GM19193 (cell line): ENCODE measurements around the gene SKIC8.

Experiments
- POLR2A ChIP-seq: IDR thresholded peaks from 4 replicates; pipeline ENCODE4 v1.6.1; 2011; ENCODE audit not compliant: insufficient read depth, insufficient read length; ENCODE audit errors: extremely low read depth

The SKIC8 gene

GRCh38 chr15:78327466-78327865 is 28.1 kb upstream of the SKIC8 start:
- no peak for TF ChIP-seq POLR2A

DNA sequence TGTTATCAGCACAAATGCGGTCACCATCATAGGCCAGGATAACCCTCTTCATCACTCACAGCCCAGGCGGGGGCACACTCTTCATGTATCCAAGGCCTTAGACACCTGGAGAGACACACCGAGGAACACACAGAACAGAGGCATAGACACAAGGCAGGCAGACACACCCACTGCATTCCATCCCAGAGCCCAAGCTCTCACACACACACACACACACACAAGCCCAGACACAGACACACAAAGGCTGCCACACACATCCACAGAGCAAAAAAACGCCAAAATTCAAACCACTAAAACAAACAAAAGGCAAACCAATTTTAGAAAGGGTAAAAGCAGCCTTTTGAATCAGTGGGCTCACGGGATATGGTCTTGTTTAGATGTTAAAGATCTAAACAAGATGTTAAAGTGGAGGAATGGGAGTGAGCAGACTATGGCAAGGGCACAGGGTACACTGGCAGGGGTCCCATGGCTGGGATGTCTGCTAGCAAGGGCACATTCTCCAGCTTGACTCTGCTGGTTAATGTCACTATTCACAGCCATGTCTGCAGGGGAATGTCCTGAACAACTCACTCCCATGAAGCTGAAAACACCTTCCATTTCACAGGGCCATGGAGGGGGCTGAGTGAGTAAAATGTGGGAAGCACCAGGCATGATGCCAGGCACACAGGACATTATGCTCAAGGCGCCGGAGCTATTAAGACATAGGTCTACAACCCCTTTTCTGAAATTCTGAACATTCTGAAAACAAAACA is 25.9 kb upstream of the SKIC8 start:
- TF ChIP-seq POLR2A, result no peak

DNA sequence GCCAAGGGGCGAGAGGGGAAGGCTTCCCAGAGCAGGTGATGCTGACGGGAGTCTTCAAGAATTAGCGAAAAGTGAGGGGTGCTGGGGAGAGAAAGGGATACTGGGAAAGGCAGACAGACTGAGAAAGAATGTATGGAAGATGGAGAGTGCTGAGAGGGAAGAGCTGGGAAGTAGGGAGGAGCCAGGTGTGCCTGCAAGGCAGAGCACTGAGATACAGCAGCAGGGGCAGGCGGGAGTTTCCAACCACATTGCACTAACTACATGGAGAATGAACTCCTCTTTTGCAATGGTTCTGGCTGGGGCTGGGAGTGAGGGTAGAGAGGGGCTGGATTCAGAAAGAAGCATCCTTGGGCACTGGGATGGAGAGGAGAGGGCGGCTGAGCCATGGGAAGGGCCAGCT is 24.7 kb upstream of the SKIC8 start:
- no peak for TF ChIP-seq POLR2A

GRCh38 chr15:78323693-78324092 is 24.3 kb upstream of the SKIC8 start:
- TF ChIP-seq POLR2A, result no peak

DNA sequence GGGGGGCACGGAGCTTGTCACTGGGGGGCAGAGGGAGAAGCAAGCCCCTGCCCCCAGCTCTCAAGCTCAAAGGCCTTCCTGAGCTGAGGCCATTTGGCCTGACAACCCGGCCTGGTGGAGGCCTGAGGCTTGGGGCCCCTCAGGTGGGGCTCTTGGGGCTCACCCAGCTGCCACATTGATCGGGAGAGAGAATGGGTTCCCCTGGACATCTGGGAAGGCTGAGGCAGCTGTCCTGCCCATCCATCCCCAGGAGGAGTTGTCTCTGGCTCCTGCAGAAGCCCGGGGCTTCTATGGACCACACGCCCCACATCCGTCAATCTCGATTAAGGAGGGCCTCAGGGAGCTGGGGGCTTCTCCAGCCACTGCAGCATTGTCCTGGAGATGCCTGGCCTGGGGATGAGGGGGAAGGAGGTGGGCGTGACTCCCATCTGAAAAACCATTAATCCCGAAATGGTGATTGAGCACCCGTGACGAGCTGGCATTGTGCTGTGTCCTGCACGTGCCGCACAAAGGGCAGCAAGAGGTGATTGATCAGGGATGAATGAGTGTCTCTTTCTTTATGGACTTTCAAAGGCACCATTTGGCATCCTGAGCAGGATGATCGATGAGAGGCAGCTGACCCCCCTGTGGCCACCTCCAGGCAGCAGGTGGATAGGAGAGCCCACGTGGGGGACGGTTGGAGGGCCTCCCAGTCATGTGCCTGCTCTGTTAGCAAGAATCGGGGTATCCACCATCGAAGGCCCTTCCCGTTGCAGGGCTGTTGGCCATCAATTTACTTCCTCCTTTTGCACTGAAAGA is 23.5 kb upstream of the SKIC8 start:
- no peak for TF ChIP-seq POLR2A

GRCh38 chr15:78322243-78322642 is 22.8 kb upstream of the SKIC8 start:
- TF ChIP-seq POLR2A, result no peak

DNA sequence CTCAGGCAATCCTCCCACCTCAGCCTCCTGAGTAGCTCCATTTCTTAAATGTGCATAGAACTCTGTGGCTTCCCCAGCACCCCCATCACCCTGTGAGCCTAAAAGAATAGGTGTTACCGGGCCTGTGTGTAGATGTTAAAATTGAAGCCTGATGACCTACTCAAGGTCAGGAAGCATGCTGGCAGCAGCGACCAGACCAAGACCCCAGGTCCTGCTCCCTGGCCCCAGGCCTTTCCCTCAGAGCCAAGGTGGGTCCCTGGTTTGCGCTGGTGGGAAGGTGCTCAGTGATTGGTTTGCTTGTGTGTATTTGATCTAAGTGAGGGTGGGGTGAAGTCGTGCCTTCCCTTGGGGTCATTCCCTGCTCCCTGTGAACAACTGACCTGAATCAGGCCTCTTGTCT is 22.4 kb upstream of the SKIC8 start:
- no peak for TF ChIP-seq POLR2A

- no peak for TF ChIP-seq POLR2A
These were observed 21.7 kb upstream of the SKIC8 start for GRCh38 chr15:78321041-78321570.

DNA sequence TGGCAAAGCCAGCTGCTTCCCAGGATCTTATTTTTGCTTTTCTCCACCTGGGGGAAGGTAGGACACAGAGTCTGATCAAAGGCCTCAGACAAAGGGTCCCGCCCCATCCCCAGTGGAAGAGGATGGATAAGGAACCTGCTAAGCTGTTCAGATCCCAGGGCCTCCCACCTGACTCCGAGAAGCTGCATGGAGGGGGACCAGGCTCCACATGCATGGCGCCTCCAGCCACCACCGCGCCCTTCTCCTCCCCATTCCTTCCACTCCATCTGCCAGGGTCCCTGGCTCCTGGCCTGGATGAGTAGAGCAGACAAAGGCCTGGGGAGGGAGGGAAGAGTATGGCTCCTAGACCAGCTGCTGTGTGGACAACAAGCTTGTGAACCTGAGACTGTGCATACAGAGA is 20.8 kb upstream of the SKIC8 start:
- TF ChIP-seq POLR2A, result no peak

DNA sequence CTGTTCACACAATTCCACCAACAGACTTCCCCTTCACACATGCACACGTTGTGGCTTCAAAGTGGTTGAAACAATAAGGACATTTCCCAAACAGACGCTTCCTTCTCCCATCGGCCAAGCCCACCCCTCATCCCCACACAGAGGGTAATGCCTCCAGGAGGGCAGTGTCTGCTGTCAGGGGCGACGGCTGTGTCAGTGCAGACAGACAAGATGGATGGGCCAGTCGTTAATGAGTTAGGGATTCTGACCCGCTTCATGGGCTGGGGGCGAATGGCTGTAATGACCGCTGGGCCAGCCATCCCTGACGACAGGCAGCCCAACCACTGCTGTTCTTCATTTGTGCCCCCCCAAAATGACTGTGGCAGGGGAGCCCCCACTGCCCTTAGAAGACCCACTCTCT is 20.2 kb upstream of the SKIC8 start:
- no peak for TF ChIP-seq POLR2A

DNA sequence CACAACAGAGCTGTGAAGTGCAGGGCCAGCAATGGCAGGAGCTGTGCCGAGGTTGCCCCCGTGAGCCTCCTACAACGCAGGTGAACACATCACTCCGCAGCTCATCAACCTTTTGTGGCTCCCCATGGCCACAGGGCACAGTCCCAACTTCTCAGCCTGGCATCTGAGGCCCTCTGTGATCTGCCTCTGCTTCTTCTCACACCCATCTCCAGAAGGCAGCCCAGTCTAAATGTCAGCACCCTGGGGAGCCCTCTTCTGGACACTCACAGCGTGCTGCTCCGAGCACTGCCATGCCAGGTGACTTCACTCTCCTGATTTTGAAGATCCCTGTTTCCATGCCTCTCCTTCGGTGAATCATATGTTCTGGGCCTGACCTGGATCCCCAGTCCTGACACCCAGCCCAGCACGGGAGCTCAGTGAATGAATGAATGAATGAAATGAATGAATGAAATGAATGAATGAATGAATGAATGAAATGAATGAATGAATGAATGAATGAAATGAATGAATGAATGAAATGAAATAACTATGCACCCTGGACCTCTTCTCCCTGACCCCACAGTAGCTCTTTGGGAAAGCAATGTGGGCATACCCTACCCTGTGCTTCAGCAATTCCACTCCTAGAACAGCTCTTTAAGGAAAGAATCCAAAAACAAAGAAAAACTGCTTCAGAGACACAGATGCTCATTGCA is 17.9 kb upstream of the SKIC8 start:
- no peak for TF ChIP-seq POLR2A

GRCh38 chr15:78316283-78317083 is 17.1 kb upstream of the SKIC8 start:
- no peak for TF ChIP-seq POLR2A

DNA sequence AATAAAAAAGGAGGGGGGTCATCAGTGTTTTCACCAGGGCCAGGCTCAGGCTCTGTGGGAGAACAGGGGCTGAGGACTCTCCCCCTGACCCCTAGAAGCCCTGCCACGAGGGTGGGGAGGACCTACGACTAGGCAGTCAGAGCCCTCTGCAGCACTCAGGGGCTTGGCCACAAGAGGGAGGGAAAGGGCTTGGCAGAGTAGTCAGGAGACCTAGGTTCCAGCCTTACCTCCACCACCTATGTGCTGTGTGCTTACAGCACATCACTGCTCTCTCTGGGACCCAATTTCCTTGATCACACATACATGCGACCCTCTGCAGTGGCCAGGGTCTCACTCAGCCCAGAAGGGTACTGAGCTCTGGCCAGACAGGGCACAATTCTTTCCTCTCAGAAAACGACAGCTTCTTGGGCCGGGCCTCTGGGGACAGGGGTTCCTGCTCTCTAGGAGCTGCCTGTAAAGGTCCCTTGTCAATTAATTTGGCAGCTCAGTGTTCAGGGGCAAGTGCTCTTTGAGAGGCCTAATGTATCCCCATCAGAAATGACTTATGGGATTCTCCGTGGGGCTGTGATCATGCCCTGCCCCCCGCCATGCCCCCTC is 16.4 kb upstream of the SKIC8 start:
- TF ChIP-seq POLR2A, result no peak

DNA sequence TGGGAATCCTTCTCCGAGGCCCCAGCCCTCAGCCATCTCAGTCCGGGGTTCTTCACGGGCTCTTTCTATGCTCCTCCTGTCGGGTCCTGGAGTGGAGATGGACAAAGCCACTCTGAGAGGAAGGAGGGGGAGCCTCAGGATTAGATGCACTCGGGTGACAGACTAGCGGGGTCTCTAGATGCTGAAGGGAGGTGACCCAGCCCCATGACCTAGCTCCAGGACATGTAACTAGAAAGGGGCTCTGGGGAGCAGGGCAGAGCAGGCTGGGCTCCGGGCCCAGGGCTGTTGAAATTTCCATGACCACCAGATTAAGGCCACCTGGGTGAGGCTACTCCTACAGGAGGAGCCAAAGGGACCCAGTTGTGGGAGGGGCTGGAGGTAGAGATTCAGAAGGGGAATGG is 14.8 kb upstream of the SKIC8 start:
- TF ChIP-seq POLR2A, result no peak
